OCI-M1 (cell line): Measurements from ENCODE around the gene PRKAB1.

ENCODE experiments used
- DNase-seq: peaks from one replicate; lab custom pipeline; 2025; lab: John Stamatoyannopoulos, UW

PRKAB1 gene

DNA sequence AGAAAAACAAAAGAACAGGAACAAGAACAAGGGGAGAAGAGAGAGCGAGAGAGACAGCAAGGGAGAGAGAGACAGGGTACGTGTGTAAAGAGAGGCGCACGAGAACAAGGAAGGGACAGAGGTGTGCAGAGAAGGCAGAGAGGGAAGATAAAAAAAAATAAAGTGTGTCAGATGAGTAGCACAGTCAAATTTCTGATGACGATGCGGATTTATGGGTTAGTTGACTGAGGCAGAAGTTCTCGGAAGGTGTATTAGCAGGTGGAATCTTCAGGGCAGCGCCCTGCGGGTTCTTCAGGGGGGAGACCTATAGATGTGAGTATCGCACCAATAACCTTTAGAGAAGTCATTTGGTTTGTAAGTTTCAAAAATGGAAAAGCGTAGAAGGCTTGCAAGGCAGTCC lies 44.8 kb downstream of the PRKAB1 start:
- no peak for DNase-seq

DNA sequence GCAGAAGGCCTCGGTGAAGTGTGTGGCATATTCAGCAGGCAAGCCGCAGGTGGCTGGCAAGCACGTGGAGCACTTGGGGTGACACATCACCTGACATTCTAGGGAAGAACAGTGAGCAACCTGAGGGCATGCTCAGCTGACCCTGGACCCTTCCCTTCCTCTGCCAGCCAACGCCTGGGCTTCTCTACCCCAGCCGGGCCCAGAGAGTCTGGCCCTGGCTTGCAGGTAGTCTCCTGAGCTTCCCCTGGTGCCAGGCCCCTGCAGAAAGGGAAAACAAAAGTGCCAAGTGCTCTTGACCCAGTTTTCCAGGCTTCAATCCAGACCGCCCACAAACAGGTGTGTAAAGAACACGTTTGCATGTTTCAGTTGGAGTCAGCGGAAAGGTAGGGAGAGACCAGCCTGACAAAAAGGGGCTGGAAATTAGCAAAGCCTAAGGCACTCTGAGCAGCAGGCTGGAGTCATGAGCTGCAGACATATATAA lies 45.7 kb downstream of the PRKAB1 start:
- DNase-seq = no peak

DNA sequence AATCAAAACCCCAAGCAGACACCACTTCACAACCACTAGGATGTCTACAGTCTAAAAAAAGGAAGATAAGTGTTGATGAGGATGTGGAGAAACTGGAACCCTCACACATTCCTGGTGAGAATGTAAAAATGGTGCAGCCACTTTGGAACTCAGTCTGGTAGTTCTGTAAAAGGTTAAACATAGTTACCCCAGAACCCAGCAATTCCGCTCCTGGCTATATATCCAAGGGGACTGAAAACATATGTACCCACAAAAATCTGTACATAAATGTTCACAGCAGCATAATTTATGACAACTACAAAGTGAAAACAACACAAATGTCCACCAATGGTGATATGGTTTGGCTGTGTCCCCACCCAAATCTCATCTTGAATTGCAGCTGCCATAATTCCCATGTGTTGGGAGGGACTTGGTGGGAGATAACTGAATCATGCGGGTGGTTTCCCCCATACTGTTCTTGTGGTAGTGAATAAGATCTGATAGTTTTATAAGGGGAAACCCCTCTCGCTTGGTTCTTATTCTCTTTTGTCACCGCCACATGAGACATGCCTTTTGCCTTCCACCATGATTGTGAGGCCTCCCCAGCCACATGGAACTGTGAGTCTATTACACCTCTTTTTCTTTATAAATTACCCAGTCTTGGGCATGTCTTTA lies 46.8 kb downstream of the PRKAB1 start:
- no peak for DNase-seq

DNA sequence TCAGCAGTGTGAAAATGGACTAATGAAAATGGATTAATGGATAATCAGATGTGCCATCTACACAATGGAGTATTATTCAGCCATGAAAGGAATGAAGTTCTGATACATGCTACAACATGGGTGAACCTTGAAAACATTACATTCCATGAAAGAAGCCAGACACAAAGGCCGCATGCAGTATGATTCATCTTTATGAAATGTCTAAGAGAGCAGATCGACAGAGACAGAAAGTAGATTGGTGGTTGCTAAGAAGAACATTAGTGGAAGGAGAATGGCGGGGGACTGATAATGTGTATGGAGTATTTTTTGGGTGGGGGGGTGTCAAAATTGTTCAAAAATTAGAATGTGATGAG lies 47.3 kb downstream of the PRKAB1 start:
- no peak for DNase-seq

DNA sequence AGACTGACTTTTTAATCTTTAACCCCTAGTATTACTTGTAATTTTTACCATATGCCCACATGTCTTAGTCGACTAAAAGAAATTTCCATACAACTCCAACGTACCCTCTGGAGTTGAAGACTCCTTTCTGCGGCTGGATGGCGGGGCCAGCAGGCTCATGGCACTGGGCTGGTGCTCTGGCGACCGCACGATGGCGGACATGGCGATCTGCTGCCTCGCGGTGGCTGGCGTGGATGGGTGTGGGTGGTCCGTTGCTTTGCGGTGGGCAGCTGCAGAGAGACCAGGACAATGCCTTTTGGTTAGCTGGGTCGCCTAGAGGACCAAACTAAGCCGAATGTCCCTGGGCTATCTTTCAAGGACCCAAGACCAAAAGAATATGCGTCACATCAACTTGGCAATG lies 50.2 kb downstream of the PRKAB1 start:
- no peak for DNase-seq

DNA sequence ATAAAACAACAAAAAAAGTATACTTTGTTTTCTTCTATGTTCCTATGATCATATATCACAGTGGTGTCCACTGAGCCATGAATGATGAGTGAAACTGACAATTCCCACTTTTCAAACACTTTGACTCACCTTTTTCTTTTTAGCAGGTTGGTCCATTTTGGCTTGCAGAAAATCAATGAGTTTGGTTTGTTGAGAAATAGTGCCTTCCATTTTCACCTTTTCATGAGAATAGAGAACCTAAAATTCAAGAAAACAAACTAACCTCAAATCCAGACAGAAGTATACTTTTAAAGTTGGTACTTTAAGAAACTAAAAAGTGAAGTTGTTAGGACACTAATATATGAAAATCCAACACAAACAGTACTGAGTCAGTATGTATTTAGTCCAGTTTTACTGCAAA lies 52.4 kb downstream of the PRKAB1 start:
- no peak for DNase-seq

DNA sequence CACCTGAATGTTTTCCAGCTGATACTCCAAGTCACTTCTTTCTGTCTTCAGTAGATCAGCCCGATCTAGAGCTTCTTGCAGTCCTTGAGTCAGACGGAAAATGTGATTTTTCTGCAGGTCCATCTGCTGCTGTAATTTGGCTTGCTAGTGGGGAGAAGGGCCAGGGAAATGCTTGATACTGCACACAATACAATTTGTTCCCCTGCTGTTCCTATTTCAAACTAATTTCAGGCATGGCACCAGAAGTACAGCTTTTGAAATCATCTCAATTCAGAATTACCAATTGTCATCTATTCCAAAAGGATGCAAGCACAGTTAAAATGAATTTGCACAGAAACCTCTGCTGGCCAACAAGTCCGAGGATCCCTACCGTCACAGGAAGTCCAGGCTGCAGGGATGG lies 53.4 kb downstream of the PRKAB1 start:
- no peak for DNase-seq

DNA sequence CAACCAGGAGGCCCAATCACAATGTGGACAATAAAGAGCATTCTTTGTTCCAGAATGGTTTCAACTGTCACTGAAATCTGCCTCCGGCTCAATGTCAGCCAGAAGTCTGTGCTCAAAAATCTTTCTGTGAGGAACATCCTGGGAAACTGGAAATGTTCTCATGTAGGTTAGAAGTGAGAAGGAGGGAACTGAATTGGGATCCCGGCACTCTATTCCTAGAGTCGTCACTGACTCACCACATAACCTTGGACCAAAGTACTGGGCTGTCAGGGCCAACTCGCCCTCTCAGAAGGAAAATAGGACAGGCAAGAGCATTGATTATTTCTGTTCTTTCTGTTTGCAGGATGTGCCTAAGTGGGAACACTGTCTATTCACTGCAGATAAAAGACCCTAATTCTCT lies 57.6 kb downstream of the PRKAB1 start:
- no peak for DNase-seq

DNA sequence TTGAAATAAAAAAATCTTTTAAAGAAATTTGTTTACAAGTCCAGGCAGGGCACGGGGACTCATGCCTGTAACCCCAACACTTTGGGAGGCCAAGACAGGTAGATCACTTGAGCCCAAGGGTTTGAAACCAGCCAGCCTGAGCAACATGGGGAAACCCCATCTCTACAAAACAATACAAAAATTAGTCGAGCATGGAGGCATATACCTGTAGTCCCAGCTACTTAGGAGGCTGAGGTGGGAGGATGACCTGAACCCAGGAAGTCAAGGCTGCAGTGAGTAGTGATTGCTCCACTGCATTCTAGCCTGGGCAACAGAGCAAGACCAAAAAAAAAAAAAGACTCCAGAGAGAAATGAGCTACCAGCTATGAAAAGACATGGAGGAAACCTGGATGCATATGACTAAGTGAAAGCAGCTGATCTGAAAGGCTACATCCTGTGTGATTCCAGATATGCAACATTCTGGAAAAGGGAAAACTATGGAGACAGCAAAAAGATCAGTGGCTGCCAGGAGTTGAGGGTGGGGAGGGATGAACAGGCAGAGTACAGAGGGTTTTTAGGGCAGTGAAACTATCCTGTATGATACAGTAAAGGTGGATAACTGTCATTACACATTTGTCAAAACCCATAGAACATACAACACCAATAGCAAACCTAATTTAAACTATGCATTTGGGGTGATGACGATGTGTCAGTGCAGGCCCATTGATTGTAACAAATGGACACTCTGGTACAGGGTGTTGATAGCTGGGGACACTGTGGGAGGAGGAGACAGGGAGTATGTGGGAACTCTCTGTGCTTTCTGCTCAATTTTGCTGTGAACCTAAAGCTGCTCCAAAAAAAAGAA lies 59.9 kb downstream of the PRKAB1 start:
- DNase-seq = no peak

DNA sequence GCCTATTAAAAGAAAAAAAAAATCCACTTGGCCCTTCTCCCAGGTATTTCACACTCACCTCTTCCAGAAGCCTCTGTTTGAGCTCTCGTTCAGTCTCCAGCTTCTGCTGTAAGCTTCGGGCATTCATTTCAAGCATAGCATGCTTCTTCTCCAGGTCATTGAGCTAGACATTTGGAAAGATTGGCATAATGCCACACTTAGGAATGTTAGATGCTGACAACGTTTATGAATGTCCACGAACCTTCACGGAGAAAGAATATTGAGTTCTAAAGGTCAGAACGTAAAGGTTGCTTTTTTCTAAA lies 60.5 kb downstream of the PRKAB1 start:
- DNase-seq = no peak

DNA sequence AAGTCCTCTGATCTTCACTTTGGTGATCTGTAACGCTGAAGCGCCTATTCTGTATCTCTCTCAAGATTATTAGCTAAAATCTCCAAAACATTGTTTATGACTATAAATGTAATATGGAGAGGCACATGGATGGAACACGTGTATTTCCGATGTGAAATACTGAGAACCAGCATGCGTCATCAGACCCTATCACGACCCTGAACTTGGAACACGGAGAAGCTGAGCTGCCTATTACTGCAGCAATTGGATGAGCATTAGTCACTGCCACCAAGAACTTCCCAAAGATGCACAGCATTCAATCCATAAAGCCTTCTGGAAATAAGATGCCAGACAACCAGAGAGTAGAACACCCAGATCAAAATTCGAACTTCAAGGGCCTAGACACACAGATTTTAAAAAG lies 61.9 kb downstream of the PRKAB1 start:
- DNase-seq = no peak

DNA sequence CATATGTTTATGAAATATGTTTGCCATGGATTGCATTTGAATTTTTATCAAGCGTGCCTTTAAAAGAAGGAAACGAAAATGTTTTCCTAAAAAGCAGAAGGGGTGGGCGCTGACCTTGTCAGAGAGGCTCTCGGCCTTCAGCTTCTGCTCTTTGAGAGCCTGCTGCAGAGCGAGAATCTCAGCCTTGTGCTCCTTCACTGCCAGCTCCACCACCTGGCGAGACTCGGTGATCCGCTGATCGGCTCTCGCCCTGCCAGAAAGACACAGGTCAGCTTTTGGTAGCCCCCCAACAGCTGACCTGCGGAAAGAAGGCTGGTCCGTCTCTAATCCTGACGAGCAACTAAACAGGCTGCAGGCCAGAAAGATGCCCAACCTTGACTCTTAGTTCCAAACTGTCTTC lies 62.4 kb downstream of the PRKAB1 start:
- DNase-seq = no peak
